LNCaP clone FGC (cell line): Measurements from ENCODE around the gene ETF1.
"Not testable (repeated sequence)": the region's sequence is repeated elsewhere in the genome, so short reads cannot be mapped to it uniquely, and the experiment has no call there.

ENCODE experiments used
- DNase-seq: peaks from one replicate; pipeline ENCODE4 v3.0.0-alpha.2; 2011; ENCODE audit warnings: low read depth
- H3K4me3 ChIP-seq: 2 replicates; pipeline ENCODE4 v1.5.1; 2011; ENCODE audit warnings: mild to moderate bottlenecking, low read depth, low read length, control low read depth
- TF ChIP-seq, protein P1 (sequence below): IDR thresholded peaks from 2 replicates; pipeline ENCODE4 v1.5.1; 2012; ENCODE audit warnings: mild to moderate bottlenecking; ENCODE audit not compliant: control insufficient read depth, insufficient read depth; ENCODE audit errors: extremely low read depth

Gene ETF1

DNA sequence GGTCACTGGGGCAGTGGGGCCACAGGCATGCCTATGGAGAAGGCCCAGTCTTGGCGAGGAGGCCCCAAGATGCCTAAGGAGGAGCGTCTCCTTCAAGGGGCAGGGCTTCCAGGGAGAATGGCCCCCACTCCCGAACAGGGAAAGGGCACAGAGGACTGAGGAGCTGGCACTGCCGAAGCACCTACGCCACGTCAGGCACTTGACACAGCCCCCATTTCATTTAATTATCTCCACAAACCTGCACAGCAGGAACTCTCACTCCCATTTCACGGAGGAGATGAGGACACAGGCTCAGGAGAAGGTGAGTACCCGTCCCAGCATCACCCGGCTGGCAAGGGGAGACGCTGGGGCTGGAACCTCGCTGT is 51.8 kb downstream of the ETF1 start:
- TF ChIP-seq, protein P1, sequence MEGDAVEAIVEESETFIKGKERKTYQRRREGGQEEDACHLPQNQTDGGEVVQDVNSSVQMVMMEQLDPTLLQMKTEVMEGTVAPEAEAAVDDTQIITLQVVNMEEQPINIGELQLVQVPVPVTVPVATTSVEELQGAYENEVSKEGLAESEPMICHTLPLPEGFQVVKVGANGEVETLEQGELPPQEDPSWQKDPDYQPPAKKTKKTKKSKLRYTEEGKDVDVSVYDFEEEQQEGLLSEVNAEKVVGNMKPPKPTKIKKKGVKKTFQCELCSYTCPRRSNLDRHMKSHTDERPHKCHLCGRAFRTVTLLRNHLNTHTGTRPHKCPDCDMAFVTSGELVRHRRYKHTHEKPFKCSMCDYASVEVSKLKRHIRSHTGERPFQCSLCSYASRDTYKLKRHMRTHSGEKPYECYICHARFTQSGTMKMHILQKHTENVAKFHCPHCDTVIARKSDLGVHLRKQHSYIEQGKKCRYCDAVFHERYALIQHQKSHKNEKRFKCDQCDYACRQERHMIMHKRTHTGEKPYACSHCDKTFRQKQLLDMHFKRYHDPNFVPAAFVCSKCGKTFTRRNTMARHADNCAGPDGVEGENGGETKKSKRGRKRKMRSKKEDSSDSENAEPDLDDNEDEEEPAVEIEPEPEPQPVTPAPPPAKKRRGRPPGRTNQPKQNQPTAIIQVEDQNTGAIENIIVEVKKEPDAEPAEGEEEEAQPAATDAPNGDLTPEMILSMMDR: no peak
- H3K4me3 ChIP-seq: peak overlapping the region; percentile 60
- no peak for DNase-seq

DNA sequence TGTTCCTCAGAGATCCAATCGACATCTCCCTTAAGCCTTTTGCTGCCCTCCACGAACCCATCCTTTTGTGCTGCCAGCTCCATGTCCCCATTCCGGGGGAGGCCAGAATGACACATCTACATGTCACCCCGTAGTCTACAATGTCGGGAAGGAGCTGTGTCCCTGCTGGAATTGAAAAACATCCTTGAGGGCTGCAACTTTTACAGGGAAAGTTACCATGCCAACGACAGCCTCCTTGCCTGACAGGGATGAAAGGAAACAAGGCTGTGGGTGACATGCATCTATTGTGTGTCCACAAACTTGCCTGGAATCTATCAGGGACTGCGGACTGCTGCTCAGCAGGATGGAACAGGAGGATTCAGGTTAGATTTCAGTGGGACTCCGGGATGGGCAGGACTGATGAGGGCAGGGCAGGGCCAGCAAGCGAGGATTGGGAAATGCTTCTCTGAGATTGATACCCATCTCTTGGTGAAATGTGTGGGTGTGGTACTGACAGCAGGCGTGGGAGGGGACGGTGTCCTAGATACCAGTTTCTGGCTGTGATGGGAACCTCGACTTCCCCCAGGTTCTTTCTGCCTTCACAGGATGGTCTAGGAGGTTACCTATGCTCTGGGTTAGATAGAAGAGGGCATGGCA is 52.3 kb downstream of the ETF1 start:
- TF ChIP-seq, protein P1: no peak
- DNase-seq: no peak
- H3K4me3 ChIP-seq: no peak overlapping the region

- DNase-seq: no peak
- TF ChIP-seq, protein P1: no peak
- H3K4me3 ChIP-seq: no peak overlapping the region
Observed at GRCh38 chr5:138489683-138490061, 53.4 kb downstream of the ETF1 start.

DNA sequence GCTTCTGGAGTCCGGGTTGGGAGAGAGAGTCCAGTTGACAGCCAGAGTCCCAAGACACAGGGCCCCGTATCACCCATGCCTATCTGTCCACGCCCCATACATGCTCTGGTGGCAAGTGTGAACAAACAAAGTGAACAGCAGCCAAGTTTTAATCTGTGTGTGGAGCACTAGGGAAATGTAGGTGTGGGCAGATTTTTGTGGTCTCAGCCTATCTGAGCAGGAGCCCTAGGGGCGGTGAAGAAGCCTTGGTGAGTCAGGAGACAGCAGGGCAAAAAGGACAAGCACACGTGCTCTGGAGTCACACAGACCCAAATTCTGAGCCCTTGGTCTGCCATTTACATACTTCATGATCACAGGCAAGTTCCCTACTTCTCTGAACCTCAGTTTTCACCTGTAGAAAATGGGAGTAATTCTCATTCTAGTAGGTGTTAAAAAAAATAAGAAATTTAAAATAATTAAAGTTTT is 54.5 kb downstream of the ETF1 start:
- TF ChIP-seq, protein P1: no peak
- no peak overlapping the region for H3K4me3 ChIP-seq
- no peak for DNase-seq

- H3K4me3 ChIP-seq: no peak overlapping the region
- TF ChIP-seq, protein P1: no peak
- no peak for DNase-seq
Observed at GRCh38 chr5:138482638-138483037, 60.4 kb downstream of the ETF1 start.

GRCh38 chr5:138476918-138477317 is 66.1 kb downstream of the ETF1 start:
- H3K4me3 ChIP-seq: no peak overlapping the region
- DNase-seq: no peak
- TF ChIP-seq, protein P1: no peak

DNA sequence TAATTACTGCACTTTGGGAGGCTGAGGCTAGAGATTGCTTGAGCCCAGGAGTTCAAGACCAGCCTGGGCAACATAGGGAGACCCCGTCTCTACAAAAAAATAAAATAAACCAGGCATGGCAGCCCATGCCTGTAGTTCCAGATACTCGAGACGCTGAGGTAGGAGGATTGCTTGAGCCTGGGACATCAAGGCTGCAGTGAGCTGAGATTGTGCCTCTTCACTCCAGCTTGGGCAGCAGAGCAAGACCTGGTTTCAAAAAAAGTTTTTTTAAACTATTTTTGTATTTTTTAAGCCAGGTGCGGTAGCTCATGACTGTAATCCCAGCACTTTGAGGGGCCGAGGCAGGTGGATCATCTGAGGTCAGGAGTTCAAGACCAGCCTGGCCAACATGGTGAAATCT is 69.9 kb downstream of the ETF1 start:
- not testable (repeated sequence) for H3K4me3 ChIP-seq, DNase-seq
